NCI-H510A (cell line): ENCODE measurements around the gene LCE1A.

Source experiments
- DNase-seq: peaks from one replicate; lab custom pipeline; 2025; lab: John Stamatoyannopoulos, UW

Gene LCE1A

DNA sequence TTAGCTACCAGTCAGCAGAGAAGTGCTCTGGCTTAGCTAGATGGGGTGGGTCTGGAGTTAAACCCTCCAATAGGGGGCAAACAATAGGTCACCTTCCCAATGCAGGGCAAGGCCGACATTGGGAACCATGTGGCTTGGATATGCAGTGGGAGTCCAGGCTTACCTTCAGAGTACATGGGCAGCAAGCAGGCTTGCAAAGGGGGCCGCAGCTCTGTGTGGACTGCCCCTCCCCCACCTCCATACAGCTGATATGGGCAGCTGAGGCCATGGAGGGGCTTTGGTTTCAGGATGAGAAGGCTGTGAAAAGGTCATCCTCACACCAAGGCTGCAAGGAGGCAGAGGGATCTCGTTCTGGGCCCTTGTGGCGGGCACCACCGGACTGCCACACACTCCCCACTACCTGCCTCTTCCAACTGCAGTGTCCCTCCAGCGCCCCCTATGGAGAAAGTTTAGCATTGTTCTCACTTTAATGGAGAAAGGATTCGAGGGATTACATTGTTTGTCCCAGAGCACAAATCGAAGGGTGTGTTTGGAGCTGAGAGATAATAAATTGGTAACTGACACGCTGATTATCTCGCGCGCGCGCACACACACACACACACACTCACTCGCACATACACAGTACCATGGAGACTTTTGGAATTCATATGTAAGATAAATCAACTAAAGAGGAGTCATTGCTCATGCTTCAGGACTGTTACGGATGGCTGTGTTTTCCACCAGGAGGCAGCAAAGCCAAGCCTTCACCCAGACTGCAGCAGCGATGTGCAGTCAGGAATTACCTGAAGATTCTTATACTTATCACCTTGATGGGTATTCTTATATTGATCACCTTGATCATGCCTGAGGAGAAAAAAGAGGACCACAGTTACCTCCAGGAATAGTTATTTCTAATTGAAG, 43.8 kb downstream of the LCE1A start:
- DNase-seq: no peak

DNA sequence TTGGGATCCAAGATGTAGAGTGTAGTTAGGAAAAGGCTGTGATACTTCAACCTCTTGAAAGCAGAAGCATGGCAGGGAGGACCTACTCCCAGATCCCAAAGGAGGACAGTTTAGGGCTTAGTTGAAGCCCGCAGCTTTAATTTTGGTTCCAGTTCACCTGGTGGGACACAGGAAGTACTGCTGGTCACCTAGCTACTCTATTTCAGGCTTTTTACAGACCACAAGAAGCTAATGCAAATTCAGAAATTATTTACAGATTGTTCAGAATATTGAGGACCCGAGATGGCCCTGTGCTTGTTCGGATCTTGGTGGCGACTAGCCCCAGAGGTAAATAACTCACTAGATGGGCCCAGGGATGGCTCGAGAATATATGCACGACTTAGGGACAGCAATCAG, 44.5 kb downstream of the LCE1A start:
- no peak for DNase-seq

DNA sequence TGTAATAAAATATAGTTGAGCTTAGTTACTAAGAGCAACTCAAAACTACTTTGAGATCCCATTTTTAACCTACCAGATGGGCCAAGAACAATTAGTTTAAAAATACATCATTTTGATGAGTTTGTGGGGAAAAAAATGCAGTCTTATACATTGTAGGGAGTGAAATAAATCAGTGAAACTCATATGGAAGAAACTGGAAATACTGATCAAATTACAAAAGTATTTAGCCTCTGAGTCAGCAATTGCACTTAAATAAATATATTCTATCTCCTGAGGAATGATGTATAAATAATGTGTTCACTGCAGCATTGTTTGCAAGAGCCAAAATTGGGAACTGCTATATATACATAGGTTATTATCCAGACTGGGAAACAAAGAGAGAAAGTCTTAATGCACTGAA, 46.2 kb downstream of the LCE1A start:
- no peak for DNase-seq

DNA sequence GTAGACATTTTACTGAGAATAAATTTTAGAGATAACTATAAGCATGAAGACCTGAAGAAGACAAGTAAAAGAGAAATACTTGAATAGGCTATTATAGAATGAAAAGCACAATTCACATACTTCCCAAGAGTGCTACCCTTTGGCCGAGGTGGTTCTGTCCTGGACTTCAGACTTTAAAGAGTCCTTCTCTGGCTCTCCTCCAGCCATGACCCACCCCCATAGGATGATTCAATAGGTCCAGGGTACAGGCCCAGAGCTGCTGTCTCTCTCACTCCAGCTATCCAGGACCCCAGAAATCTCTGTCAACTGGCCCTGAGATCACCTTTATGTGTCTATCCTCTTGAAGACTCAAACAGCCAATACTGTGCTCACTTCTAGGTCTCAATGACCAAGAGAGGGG, 49.6 kb downstream of the LCE1A start:
- no peak for DNase-seq
